ENCODE data around the gene PRICKLE3. TPM values are rescaled to one million over a fixed set of nuclear protein-coding genes. Genes with fewer than 3 reads are reported as not detected.
"Not testable (repeated sequence)": the region's sequence is repeated elsewhere in the genome, so short reads cannot be mapped to it uniquely, and the experiment has no call there.

Gene PRICKLE3
- polyA plus RNA-seq, 3 donors = 2.8 to 7.1 (median 4.5) TPM

DNA sequence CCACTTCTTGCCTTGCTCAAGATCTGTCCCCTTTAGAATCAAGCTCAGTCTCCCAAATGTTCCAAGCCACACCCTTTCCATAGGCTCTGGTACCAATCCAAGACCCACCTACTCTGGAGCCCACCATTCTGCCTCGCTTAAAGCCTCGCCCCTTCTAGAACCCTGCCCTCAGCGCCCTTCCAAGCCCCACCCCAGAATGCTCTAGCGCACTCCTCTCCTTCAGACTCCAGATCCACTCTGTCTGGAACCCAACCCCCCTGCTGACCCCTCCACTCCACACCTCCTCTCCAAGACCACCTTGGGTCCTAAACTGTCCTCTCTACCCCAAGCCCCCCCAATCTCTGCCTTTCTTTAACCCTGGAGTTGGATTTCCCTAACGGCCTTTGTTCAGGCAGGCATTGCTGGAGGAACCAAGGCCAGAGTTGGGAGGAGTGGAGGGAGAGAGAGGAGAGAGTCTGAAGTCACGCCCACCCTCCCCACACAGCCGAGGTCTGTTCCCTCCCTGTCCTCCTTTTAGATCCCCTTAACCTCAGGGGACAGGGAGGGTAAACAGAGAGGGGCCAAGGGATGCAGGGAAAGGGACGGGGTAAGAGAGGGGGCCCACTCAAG is 2.4 kb upstream of the PRICKLE3 start:
- DNase-seq (ENCODE audit: extremely low read depth in 1 of 11, low read depth in 9 of 11, low spot score in 4 of 11) = no peak

DNA sequence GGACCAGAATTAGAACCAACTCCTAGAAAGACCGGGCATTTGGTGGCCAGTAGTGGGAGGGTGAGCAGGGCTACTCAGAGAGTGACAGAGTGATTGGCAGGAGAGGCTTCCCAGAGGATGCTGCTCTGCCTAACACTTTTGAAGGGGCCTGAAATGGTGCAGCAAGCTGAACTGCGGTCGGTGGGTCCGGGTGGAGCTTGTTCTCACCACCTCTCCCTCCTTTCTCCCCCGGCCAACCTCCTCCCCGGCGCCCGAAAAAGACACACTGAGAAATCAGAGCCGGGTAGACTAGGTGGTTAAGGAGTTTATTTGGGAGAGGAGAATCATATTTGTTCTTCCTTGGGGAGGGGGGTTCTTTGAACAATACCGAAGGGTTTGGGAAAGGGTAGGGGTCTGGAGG is 1.4 kb upstream of the PRICKLE3 start:
- no peak for DNase-seq (ENCODE audit: extremely low read depth in 1 of 11, low read depth in 9 of 11, low spot score in 4 of 11)

DNA sequence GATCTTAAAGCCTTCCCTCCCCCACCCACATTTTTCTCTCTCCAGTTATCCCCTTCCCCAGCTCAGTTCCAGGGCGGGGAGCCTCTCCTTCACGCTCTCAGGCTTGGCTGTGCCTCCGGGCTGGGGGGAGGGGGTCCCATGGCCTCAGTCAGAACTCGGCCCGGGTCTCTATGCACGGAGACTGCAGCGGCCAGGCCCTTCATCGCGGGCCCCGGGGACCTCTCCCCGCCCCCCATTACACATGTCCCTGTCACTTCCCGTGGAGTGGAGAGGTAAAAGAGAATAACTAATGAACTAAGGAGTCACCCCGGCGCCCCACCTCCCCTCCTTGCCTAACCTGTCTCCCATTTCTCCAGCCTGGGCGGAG is 838 bp upstream of the PRICKLE3 start:
- no peak for DNase-seq (ENCODE audit: extremely low read depth in 1 of 11, low read depth in 9 of 11, low spot score in 4 of 11)

DNA sequence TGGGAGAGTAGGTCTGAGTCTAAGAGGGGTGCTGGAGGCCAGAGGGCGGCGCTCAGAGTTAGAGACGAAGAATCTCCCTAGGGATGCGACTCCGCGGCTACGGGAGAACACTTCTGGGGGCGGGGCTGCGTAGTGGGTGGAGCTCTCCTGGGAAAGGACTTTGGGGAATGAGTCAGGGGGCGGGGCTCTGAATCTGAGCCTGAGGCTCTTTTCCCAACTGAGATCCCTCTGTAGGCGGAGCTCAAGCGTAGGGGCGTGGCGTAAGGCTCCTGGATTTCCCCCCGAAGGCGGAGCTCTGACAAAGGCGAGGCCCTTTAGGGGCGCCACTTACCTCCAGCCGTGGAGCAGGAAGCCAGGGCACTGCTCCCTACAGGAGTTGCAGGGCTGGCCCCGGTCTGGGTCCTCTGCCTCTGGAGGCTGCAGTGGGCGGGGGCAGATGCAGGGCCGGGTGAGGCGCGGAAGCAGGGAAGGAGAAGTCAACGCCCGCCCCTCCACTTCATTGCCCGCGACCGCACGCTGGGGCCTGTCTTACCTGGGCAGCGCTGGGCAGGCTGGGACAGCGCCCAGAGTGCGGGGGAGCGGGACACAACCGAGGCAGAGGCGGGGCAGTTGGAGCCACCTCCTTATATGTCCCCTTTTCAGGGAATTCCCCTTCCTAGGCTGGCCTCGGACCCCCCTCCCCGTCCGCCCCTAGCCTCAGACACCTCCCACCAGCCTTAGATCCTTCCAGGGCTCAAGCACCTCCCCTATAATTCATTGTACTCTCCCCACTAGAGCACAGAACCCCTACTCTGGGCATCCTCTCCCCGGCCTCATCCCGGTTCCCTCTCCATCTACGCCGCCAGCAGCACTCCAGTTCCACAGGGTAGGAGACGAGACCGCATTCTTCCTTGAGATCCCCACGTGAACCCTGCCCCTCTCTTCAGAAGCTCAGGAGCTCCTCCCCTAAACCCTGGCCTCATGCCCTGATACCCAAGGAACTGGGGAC is 1.6 kb downstream of the PRICKLE3 start:
- DNase-seq (ENCODE audit: extremely low read depth in 1 of 11, low read depth in 9 of 11, low spot score in 4 of 11) = peak in 8 of 11 donors; percentile 67 to 84 (median 78)

DNA sequence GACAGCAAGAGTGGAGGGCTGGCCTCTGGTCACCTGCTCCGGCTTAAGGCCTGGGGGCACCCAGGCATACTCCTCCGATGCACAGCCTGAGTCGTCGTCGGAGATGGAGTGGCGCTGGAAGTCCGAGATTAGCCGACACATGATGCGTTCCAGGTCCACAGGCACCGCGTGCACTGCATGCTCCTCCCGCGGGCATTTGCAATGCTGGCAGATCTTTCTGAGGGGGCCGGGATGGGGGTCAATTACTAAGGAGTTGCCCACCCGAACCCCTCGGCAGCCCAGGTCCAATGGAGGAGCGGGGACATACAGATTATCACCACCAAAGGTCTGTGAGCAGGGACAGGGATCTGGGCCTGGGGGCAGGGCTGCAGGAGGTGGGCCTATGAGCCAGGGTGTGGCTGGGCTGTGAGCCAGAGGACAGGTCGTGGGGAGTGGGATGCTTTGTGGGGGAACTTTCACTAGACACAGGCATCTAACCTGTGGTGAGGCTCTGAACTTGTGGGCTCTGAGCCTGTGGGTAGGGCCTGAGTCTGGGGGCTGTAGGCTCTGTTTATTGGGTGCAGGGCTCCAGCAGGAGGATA is 2.4 kb downstream of the PRICKLE3 start:
- DNase-seq (ENCODE audit: extremely low read depth in 1 of 11, low read depth in 9 of 11, low spot score in 4 of 11) = no peak

DNA sequence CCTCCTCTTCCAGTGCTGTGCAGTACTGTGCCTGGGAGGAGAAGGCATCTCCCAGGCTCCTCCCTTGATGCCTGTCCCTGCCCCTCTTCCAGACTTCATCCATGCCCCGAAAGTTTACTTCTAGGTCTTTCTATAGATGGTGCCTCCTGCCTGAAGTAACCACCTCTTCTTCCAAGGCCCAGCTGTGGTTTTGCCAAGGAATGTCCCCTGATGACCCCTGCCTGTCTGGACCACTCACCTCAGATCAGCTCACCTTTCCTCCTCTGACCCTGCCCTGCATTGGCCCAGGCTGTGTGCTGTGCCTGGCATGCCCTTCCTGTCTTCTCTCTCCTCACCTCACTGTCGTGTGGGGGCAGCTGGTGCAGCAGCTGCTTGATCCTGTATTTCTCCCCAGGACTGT is 6.8 kb downstream of the PRICKLE3 start:
- no peak for DNase-seq (ENCODE audit: extremely low read depth in 1 of 11, low read depth in 9 of 11, low spot score in 4 of 11)

DNA sequence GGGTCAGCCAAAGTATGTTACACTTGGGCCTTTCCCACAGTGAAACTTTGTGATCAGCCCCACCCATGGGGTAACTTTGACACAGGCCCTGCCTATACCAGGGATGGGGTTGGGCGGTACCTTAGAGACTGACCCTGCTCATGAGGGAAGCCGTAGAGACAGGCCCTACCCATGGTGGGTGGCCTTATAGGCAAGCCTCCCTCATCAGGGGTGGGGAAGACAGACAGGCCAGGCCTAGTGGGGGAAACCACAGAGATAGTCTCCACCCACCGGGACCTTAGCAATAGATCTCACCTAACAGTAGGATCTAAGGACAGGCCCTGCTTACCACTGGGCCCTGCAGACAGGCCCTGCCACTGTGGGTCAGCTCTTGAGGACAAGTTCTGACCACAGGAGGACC is 7.6 kb downstream of the PRICKLE3 start:
- no peak for DNase-seq (ENCODE audit: extremely low read depth in 1 of 11, low read depth in 9 of 11, low spot score in 4 of 11)

DNA sequence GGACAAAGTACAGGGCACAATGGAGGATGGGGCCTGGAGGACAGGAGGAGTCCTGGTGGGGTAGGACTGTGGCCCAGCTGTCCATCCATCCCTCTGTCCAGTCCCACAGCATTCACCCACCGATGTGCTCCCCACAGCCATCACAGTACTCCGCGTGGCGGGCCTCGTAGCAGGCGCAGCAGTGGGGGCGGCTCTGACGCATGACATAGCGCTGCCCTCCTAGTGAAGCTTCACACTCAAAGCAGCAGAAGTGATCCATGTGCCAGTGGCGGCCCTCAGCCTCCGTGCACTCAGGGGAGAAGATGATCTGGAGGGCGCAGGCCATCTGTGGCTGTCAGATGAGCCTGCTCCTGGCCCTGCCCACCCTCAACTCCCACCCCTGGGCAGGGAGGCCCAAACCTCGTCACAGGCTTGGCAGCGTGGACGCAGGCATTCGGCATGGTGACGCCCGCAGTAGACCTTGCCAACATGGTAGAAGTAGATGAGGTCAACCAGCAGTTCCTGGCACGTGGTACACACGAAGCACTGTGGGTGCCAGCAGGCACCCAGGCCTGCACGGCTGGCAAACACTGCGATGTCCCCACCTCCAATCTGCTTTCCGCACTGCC is 8.2 kb downstream of the PRICKLE3 start:
- no peak for DNase-seq (ENCODE audit: extremely low read depth in 1 of 11, low read depth in 9 of 11, low spot score in 4 of 11)

DNA sequence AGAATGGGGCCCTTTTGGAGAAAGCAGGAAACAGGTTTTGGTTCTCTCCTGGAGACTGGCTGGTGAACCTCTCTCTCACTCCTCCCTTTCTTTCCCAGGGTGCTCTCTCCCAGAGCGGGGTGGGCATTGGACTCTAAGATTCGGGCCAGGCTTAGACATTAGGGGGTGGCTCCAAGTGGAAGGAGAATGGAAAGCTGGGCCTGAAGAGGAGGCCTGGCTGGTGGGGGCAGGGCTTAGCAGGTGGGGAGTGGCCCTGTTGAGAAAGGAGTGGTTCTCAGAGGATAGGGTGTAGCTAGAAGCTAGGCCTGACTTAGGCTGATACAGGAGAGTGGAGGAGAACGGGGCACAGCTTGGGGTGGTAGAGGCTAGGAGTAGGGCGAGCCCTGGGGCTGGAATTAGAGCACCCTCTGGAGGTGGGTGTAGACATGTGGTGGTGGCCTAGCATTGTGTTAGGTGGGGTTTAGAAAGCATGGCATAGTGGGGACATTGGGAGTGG is 8.8 kb downstream of the PRICKLE3 start:
- no peak for DNase-seq (ENCODE audit: extremely low read depth in 1 of 11, low read depth in 9 of 11, low spot score in 4 of 11)

DNA sequence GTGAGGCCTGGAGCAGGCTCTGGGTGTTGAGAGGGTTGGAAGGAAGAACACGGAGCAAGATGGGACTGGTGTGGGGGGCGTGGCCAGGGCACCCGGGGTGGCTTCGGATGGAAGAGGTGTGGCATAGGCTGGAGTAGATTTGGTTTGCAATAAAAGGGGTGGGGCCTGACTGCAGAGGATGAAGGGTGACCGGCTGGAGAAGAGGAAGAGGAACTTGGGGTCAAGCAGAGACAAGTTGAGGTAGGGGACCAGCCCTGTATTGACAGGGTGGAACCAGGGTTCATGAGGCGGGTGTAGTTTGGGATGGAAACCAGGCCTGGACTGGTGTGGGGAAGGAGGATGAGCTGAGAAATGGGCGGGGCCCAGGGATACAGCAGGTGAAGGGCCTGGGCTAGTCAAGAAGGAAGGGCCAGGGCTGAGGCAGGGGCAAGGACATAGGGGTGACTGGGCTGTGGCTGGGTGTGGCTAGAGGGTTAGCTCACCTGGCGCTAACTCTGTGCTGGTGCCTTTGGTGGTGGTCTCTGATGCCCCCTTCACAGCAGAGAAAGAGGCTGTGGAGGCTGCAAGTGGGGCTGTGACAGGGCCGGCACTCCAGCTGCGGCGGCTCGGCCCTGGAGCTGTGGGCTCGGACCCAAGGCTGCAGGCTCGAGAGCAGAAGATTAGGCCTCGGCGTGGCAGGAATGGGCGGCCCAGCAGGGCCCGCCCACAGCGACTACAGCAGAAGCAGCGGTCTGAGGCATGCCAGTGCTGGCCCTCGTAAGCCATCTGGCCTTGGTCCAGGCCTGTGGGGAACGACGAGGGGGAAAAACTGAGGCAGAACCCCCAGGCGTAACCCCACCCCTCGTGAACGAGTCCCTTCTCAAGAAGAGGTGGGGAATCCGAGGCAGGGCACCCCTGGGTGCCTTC is 9.5 kb downstream of the PRICKLE3 start:
- DNase-seq (ENCODE audit: extremely low read depth in 1 of 11, low read depth in 9 of 11, low spot score in 4 of 11) = no peak

DNA sequence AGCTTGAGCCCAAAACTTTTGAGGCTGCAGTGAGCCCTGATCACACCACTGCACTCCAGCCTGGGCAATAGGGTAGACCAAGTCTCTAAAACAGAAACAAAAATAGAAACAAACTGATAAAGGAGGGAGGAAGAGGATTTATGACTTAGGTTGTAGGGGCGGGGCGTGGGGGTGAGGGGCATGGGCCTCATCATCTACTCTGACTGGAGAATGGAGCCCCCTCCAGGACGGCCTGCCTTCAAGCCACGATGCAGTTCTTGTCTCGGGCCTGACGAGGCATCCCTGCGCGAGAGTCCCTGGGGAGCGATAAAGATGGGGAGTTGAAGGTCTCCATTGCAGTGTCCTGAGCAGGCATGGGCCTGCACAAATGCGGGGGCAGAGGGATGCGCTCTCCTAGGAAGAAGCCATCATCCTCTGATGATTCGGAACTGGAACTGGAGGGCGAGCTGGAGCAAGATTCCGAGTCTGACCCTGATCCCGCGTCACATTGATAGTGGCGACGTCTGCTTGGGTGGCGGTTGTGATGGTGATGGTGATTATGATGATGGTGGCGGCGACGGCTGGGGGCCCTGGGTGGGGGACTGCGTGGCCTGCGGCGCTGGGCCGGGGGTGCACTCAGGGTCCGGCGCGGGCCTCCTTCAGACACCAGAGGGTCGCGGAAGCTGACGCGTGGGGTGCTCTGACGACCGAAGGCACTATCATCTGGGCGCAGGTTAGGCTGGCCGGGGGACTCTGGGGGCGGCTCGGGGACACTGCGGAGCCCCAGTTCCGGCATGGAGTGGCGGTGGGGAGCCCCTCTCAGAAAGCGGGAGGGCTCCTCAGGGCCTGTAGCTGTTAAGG is 10.5 kb downstream of the PRICKLE3 start:
- DNase-seq (ENCODE audit: extremely low read depth in 1 of 11, low read depth in 9 of 11, low spot score in 4 of 11) = no peak

DNA sequence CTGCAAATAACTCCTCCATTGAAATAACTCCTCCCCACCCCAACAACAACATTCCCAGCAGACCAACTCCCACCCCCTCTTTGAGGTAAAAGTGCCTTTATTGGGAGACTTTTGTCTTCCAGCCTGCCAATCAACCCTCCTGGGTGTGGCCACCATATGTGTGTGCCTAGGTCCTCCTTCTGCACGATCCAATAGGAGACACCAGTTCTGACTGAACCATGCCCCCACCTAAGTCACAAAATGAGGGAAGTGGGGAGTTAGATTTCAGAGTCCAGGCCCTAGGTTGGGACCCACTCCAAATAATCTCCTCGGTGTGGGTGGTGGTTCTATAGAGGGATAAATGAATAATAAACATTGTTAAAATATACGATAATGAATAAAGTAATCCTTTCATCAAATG is 11.4 kb downstream of the PRICKLE3 start:
- no peak for DNase-seq (ENCODE audit: extremely low read depth in 1 of 11, low read depth in 9 of 11, low spot score in 4 of 11)

DNA sequence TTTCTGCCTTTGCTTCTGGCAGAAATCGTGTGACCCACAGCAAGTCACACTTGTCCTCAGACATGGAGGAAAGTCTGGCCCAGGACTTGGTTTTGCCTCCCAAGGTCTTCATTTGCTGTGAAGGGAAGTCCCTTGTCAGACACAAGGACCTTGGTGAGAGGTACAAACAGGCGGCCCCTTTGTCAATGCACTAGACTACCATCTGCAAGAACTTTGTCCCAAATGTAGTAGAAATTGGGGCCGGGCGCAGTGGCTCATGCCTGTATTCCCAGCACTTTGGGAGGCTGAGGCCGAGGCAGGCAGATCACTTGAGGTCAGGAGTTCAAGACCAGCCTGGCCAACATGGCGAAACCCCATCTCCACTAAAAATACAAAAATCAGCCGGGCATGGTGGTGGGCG is 12.6 kb downstream of the PRICKLE3 start:
- DNase-seq (ENCODE audit: extremely low read depth in 1 of 11, low read depth in 9 of 11, low spot score in 4 of 11) = not testable (repeated sequence)

DNA sequence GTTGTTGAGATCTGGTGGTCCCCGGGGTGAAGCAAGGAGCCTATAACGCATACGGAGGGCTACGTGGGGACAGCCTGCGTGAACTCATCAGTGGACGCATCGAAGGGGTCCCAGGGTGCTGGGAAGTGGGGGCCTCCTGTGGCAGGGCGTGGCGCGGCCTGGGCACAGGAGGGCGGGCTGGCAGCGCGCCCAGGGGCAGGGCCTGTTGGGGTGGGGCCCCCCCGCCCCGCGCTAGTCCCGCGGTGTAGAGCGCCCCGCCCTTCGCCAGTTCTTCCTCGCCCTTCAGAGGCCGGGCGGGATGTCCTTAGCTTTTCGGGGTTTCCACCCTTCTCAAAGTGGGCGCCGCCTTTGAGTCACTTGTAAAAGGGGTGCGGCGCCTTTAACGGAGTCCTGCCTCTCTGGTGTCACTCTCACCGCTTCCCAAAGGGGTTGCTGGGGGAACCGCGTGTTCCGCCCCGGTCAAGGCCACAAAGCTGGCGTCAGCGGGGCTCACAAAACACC is 13.8 kb downstream of the PRICKLE3 start:
- no peak for DNase-seq (ENCODE audit: extremely low read depth in 1 of 11, low read depth in 9 of 11, low spot score in 4 of 11)

DNA sequence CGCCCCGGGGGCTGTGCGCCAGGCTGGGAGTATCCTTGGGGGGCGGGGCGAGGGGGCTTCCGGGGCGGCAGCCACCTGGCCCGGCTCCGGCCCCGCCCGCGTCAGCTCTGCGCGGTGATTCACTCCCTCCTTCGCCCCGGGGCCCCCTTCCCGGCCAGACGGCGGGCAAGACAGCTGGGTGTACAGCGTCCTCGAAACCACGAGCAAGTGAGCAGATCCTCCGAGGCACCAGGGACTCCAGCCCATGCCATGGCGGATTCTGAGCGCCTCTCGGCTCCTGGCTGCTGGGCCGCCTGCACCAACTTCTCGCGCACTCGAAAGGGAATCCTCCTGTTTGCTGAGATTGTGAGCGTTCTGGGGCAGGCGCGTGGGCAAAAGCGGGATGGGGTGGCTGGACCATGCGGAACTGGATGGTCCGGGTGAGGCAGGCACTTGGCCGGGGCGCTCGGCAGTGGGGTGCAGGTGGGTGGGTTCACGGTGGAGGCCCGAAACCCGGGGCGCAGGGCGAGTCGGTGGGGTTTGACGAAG is 14.4 kb downstream of the PRICKLE3 start, which contains the start of gene PLP2:
Gene PLP2 (plus strand): TSS at position 147 of the 528 bp plus-strand sequence. CDS start 103 bp downstream, at position 250.
- no peak for DNase-seq (ENCODE audit: extremely low read depth in 1 of 11, low read depth in 9 of 11, low spot score in 4 of 11)

DNA sequence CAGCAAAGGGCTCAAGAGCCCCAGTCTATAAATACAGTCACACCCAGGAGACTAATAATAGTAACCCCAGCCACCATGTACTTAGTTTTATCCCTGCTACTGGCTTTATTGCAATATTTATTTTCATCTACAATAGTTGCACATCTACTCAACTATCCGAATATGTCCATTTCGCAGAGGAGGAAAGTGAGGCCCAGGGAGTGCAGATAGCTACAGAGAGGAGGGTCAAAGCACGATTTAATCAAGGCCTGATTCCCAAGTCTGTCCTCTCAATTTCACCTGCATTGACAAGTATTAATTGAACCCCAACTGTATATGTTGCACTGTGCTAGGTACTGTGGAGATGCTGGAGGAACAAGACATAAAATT is 18.4 kb downstream of the PRICKLE3 start:
- DNase-seq (ENCODE audit: extremely low read depth in 1 of 11, low read depth in 9 of 11, low spot score in 4 of 11) = no peak
